HCT116 (cell line): Measurements from ENCODE around the gene NIPAL4.

Experiments
- CTCF ChIP-seq, 3 experiments: fragments of 200-600 bp in 1 of 3; sonication (generic) in 1 of 3; IDR thresholded peaks in 2 of 3; conservative IDR thresholded peaks in 1 of 3; 2 replicates each; pipeline ENCODE4 v1.5.1; 2012 to 2017; ENCODE audit warnings: low read depth in 2 of 3, low read length in 2 of 3, antibody characterized with exemption in 1 of 3, borderline replicate concordance in 1 of 3, control low read depth in 1 of 3, mild to moderate bottlenecking in 1 of 3, mixed read lengths in 1 of 3, mixed run types in 1 of 3, moderate library complexity in 1 of 3; ENCODE audit not compliant: insufficient read depth in 1 of 3
- EZH2 ChIP-seq: fragments of 200-600 bp; sonication (generic); IDR thresholded peaks from 2 replicates; pipeline ENCODE4 v1.6.1; 2017; ENCODE audit warnings: antibody characterized with exemption, mixed run types
- JUND ChIP-seq: IDR thresholded peaks from 2 replicates; pipeline ENCODE4 v1.6.1; 2012
- POLR2A ChIP-seq: IDR thresholded peaks from 2 replicates; pipeline ENCODE4 v1.7.0; 2011; ENCODE audit warnings: borderline replicate concordance; ENCODE audit not compliant: insufficient read depth, insufficient read length; ENCODE audit errors: extremely low read depth
- POLR2AphosphoS5 ChIP-seq: IDR thresholded peaks from 2 replicates; pipeline ENCODE4 v1.6.1; 2011; ENCODE audit warnings: mild to moderate bottlenecking, low read depth, low read length, moderate library complexity
- RAD21 ChIP-seq: IDR thresholded peaks from 2 replicates; pipeline ENCODE4 v1.6.1; 2012; ENCODE audit warnings: low read depth, mild to moderate bottlenecking
- YY1 ChIP-seq: IDR thresholded peaks from 2 replicates; pipeline ENCODE4 v1.6.1; 2011; ENCODE audit warnings: low read length, low read depth, moderate library complexity, mild to moderate bottlenecking; ENCODE audit not compliant: insufficient replicate concordance; ENCODE audit errors: extremely low read depth
- ZFX ChIP-seq: fragments of 450-650 bp; IDR thresholded peaks from 2 replicates; pipeline ENCODE4 v1.6.1; 2017
- ZNF274 ChIP-seq: fragments of 200-500 bp; sonication (Bioruptor generic); IDR thresholded peaks from 2 replicates; pipeline ENCODE4 v1.6.1; 2014; ENCODE audit warnings: mild to moderate bottlenecking, low read depth, low read length, inconsistent platforms

GRCh38 chr5:157516006-157516405 is 56.0 kb downstream of the NIPAL4 start:
- TF ChIP-seq CTCF (IDR thresholded peaks at IDR 0.05 in 2 of 3, conservative IDR thresholded peaks at IDR 0.05 in 1 of 3; ENCODE audit: borderline replicate concordance in 1 of 3, insufficient read depth in 1 of 3, low read depth in 2 of 3, low read length in 2 of 3) (no peak), JUND (peak; percentile 39), EZH2 (no peak), YY1 (no peak), POLR2AphosphoS5 (no peak), ZNF274 (no peak), POLR2A (no peak), ZFX (no peak), RAD21 (no peak)
